Measurements from ENCODE around the gene LRCOL1. TPM values are rescaled to one million over a fixed set of nuclear protein-coding genes. Genes with fewer than 3 reads are reported as not detected.

The LRCOL1 gene
- total RNA-seq (1 to 10 TPM in 3 of 9 donors, under 1 TPM in 2, not detected in 4; 0.22 to 1.4 (median 1.3) TPM), polyA plus RNA-seq (1 to 10 TPM in 1 of 3 donors, under 1 TPM in 1, not detected in 1; 0.88 to 1.2 TPM)
- long read RNA-seq, donor 1: 0 reads
- long read RNA-seq, donor 2, partial matches to known transcripts: 0 of 1 reads
- long read RNA-seq, donor 2, other reads (novel, unspliced or antisense): 0 of 1 reads
- long read RNA-seq, donor 3: 0 reads
- long read RNA-seq, donor 4: 0 reads
- long read RNA-seq, donor 5: 0 reads
- long read RNA-seq, donor 6: 0 reads
- long read RNA-seq, donor 7: 0 reads
- long read RNA-seq, donor 8: 0 reads
- long read RNA-seq, donor 9: 0 reads
- long read RNA-seq, donor 10: 0 reads

- intact Hi-C loops (cut with DNase I): loop anchor here (10.0 kb wide), 2 partner anchors 195 to 455 kb away; no protein-coding TSS in a partner anchor
- H3K27me3 ChIP-seq: peaks cover 26% of the 10 kb centered on the region
Observed at GRCh38 chr12:132610051-132610759, at the start of gene LRCOL1. Gene LRCOL1, minus strand, starts transcription at chr12:132610582. Its CDS starts 4,331 bp downstream, at chr12:132606251.

GRCh38 chr12:132660052-132660451, 49.7 kb upstream of the LRCOL1 start:
- H3K27me3 ChIP-seq: no peaks in the 10 kb centered on the region
- H3K4me3 ChIP-seq: no peak overlapping the region
- peaks cover 0 to 65% of the 10 kb centered on the region in 2 donors for H3K36me3 ChIP-seq (replicated peaks in 1 of 2)
- intact Hi-C loops (cut with DNase I): no loop called here
- WGBS, 4 donors: 62 to 81% (median 76%) methylated on average over 5 of the region's 5 CpGs
- DNase-seq: no peak
- H3K27ac ChIP-seq: no peak overlapping the region
- H3K4me1 ChIP-seq (replicated peaks in 1 of 2): no peaks in the 10 kb centered on the region
- no peaks in the 10 kb centered on the region for H3K9me3 ChIP-seq (replicated peaks in 1 of 3)
- no peak for TF ChIP-seq CTCF (IDR thresholded peaks at IDR 0.05)
- TF ChIP-seq POLR2A (IDR thresholded peaks at IDR 0.05): no peak

More at GRCh38 chr12:132610051-132610759, at the start of gene LRCOL1:
- Histone ChIP-seq H3K36me3 (replicated peaks in 1 of 2) (no peaks in the 10 kb centered on the region), H3K9me3 (replicated peaks in 1 of 3) (no peaks in the 10 kb centered on the region), H3K27ac (no peak within 1 kb of the TSS), H3K4me3 (peak within 1 kb of the TSS in 1 of 4 donors; percentile 22), H3K4me1 (replicated peaks in 1 of 2) (no peaks in the 10 kb centered on the region)
- DNase-seq: peak in 5 of 7 donors; percentile 46 to 68 (median 48)
- 26 to 45% (median 31%) methylated on average over 16 to 35 of the region's 35 CpGs for WGBS, 4 donors
- TF ChIP-seq CTCF (IDR thresholded peaks at IDR 0.05) (no peak), POLR2A (IDR thresholded peaks at IDR 0.05) (no peak)

- intact Hi-C loops (cut with DNase I): no loop called here
- H3K4me1 ChIP-seq (replicated peaks in 1 of 2): no peaks in the 10 kb centered on the region
- H3K9me3 ChIP-seq (replicated peaks in 1 of 3): no peaks in the 10 kb centered on the region
- no peaks in the 10 kb centered on the region for H3K27me3 ChIP-seq
- TF ChIP-seq CTCF (IDR thresholded peaks at IDR 0.05) (no peak), POLR2A (IDR thresholded peaks at IDR 0.05) (no peak)
- no peak overlapping the region for H3K4me3 ChIP-seq
- no peak overlapping the region for H3K27ac ChIP-seq
- whole genome bisulfite sequencing, 4 donors: 91 to 96% (median 92%) methylated on average over 9 to 16 of the region's 16 CpGs
- peaks cover 0 to 65% of the 10 kb centered on the region in 2 donors for H3K36me3 ChIP-seq (replicated peaks in 1 of 2)
- no peak for DNase-seq
Observed at GRCh38 chr12:132659146-132659545, 48.8 kb upstream of the LRCOL1 start.

GRCh38 chr12:132658149-132658894, 47.9 kb upstream of the LRCOL1 start:
- H3K9me3 ChIP-seq (replicated peaks in 1 of 3): no peaks in the 10 kb centered on the region
- WGBS, 4 donors: 89 to 92% (median 91%) methylated on average over 31 to 32 of the region's 32 CpGs
- no peak overlapping the region for H3K27ac ChIP-seq
- TF ChIP-seq POLR2A (IDR thresholded peaks at IDR 0.05) (no peak), CTCF (IDR thresholded peaks at IDR 0.05) (no peak)
- no peak for DNase-seq
- H3K4me1 ChIP-seq (replicated peaks in 1 of 2): no peaks in the 10 kb centered on the region
- no peak overlapping the region for H3K4me3 ChIP-seq
- no peaks in the 10 kb centered on the region for H3K27me3 ChIP-seq
- H3K36me3 ChIP-seq (replicated peaks in 1 of 2): peaks cover 0 to 60% of the 10 kb centered on the region in 2 donors
- intact Hi-C loops (cut with DNase I): no loop called here

Data from adrenal gland (tissue), 19 donors.